HG02678 (cell line): ENCODE measurements around the gene CISD2.
"Not testable (repeated sequence)": the region's sequence is repeated elsewhere in the genome, so short reads cannot be mapped to it uniquely, and the experiment has no call there.

Source experiments
- ATAC-seq: cut with Tn5 transposase; IDR thresholded peaks from one replicate; pipeline ENCODE4 v1.9.1; 2021; ENCODE audit warnings: mild to moderate bottlenecking, moderate library complexity; ENCODE audit not compliant: unreplicated experiment

Gene CISD2

DNA sequence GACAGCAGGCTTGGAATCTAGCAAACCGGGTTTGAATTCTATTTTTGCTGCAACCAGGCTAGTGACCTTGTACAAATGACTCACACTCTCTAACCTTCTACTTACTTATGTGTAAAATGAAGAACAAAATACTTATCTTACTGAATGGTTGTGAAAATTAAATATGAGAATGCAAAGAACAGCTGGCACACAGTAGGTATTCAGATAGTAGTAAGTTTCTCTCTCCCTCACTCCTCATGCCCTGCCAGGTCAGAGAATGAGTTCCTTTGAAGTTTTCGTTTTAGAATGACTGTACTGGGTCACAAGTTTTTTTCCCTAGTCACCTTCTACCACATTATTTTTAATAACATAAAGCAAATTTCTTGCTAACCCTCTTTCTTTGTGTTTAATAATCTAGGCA is 33.0 kb downstream of the CISD2 start:
- ATAC-seq, result no peak

- ATAC-seq, result no peak
These were observed 50.1 kb downstream of the CISD2 start for GRCh38 chr4:102918859-102919258.

GRCh38 chr4:102919697-102920096 is 50.9 kb downstream of the CISD2 start:
- not testable (repeated sequence) for ATAC-seq

- ATAC-seq, result no peak
These were observed 66.9 kb downstream of the CISD2 start for GRCh38 chr4:102935716-102936115.

DNA sequence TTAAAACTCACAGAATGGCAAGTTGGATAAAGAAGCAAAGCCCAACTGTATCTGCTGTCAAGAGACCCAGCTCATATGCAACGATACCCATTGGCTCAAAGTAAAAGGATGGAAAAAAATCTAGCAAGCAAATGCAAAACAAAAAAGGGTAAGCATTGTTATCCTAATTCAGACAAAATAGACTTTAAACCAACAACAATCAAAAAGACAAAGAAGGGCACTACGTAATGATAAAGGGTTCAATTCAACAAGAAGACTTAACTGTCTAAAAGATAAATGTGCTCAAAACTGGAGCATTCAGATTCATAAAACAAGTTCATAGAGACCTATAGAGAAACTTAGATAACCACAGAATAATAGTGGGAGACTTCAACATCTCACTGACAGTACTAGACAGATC is 69.3 kb downstream of the CISD2 start:
- not testable (repeated sequence) for ATAC-seq
